ENCODE measurements around the gene TSHZ2. TPM values are rescaled to one million over a fixed set of nuclear protein-coding genes. Genes with fewer than 3 reads are reported as not detected.

Gene TSHZ2
- total and polyA plus RNA-seq, 11 donors, result 1.8 to 12.1 (median 3.7) TPM

DNA sequence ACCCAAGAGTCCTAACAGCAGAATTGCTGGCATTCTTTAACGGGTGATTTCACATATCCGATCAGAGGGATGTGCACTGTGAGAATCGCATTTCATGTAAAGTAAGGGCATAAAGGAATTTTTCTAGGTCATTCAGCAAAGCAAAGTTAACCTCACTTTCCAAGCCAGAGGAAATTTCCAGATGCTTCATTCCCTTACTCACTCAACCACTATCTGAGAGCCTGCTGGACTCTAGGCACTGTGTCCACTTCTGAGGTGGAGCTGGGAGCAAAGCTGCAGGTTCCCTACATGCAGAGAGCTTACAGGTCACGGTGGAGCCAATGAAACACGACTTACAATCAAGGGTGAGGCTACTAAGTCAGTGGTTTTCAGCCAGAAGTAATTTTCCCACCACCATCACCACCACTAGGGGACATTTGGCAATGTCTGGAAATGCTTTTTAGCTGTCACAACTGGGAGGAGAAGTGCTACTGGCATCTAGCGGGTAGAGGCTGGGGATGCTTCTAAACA is 34.5 kb upstream of the TSHZ2 start:
- Histone ChIP-seq H3K4me3 (no peak overlapping the region), H3K4me1 (no peaks in the 10 kb centered on the region), H3K27ac (no peak overlapping the region), H3K9me3 (no peaks in the 10 kb centered on the region), H3K36me3 (no peaks in the 10 kb centered on the region), H3K27me3 (no peaks in the 10 kb centered on the region)
- DNase-seq, result no peak
- intact Hi-C loops (cut with DNase I), result no loop called here
- WGBS, 4 donors, result 73 to 81% (median 75%) methylated on average over 6 of the region's 6 CpGs
- TF ChIP-seq, protein P1, sequence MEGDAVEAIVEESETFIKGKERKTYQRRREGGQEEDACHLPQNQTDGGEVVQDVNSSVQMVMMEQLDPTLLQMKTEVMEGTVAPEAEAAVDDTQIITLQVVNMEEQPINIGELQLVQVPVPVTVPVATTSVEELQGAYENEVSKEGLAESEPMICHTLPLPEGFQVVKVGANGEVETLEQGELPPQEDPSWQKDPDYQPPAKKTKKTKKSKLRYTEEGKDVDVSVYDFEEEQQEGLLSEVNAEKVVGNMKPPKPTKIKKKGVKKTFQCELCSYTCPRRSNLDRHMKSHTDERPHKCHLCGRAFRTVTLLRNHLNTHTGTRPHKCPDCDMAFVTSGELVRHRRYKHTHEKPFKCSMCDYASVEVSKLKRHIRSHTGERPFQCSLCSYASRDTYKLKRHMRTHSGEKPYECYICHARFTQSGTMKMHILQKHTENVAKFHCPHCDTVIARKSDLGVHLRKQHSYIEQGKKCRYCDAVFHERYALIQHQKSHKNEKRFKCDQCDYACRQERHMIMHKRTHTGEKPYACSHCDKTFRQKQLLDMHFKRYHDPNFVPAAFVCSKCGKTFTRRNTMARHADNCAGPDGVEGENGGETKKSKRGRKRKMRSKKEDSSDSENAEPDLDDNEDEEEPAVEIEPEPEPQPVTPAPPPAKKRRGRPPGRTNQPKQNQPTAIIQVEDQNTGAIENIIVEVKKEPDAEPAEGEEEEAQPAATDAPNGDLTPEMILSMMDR (IDR thresholded peaks at IDR 0.05), result no peak
- TF ChIP-seq POLR2A (IDR thresholded peaks at IDR 0.05), result no peak
- ATAC-seq, result no peak

- TF ChIP-seq POLR2A (IDR thresholded peaks at IDR 0.05), result no peak
- TF ChIP-seq, protein P1 (IDR thresholded peaks at IDR 0.05), result no peak
- no peak overlapping the region for H3K4me3 ChIP-seq
- DNase-seq (no peak), ATAC-seq (no peak)
- H3K27me3 ChIP-seq, result no peaks in the 10 kb centered on the region
- no peaks in the 10 kb centered on the region for H3K9me3 ChIP-seq
- H3K27ac ChIP-seq, result no peak overlapping the region
- intact Hi-C loops (cut with DNase I), result no loop called here
- 80 to 84% (median 83%) methylated on average over 4 of the region's 4 CpGs for WGBS, 4 donors
- H3K36me3 ChIP-seq, result no peaks in the 10 kb centered on the region
- no peaks in the 10 kb centered on the region for H3K4me1 ChIP-seq
Observed at GRCh38 chr20:52939141-52939540, 33.0 kb upstream of the TSHZ2 start.

DNA sequence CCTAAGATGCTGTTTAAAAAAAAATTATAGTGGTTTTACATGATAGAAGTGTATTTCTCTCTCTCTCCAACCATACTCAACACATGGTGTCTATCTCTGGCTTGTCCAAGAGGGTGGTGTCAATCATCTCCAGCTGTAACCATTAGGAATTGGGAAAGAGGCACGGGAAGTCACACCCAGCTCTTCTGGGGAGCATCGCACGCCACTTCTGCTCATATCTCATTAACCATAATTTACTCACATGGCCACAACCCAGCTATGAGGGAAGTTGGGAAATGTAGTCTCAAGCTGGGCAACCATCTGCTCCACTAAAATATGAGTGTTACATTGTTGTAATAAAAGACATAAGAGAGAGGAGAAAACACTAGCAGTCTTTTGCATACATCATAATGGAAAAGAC is 30.4 kb upstream of the TSHZ2 start:
- H3K4me1 ChIP-seq, result no peaks in the 10 kb centered on the region
- no peak overlapping the region for H3K27ac ChIP-seq
- intact Hi-C loops (cut with DNase I), result no loop called here
- DNase-seq (no peak), ATAC-seq (no peak)
- H3K4me3 ChIP-seq, result no peak overlapping the region
- WGBS, 4 donors, result 77 to 84% (median 78%) methylated on average over 3 of the region's 3 CpGs
- no peak for TF ChIP-seq POLR2A (IDR thresholded peaks at IDR 0.05)
- TF ChIP-seq, protein P1 (IDR thresholded peaks at IDR 0.05), result no peak
- no peaks in the 10 kb centered on the region for H3K27me3 ChIP-seq
- H3K36me3 ChIP-seq, result no peaks in the 10 kb centered on the region
- no peaks in the 10 kb centered on the region for H3K9me3 ChIP-seq

DNA sequence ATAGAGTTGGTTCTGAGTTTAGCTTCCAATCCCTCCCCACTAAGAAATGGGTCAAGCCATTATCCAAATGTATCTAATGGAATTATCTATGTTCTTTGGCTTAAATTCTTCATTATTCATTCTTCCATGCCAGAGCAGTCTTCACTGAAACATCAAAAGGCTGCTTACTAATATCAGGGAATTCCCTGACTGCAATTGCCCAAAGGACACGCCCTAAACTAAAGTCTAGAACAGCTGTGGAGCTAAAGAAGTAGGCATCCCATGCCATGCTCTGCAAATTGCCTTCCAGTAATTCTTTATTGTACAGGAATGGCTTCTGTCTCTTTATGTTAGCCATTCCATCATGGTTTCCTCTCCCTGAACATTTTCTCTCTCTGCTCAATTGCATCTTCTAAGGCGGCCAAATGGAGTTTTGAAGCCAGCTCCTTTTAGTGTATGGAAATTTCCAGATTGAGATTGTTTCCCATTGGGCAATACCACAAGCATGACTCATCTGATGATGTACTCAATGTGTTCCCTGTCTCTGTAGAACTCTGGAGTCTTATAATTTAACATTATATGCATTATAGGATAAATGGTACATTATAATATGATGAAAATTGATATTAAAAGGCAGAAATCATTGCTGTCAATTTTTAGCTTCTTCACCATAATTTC is 28.8 kb upstream of the TSHZ2 start:
- Histone ChIP-seq H3K4me3 (no peak overlapping the region), H3K4me1 (no peaks in the 10 kb centered on the region), H3K9me3 (peaks cover 0 to 2% (median 0%) of the 10 kb centered on the region in 12 donors), H3K27ac (no peak overlapping the region), H3K36me3 (no peaks in the 10 kb centered on the region), H3K27me3 (no peaks in the 10 kb centered on the region)
- ATAC-seq (no peak), DNase-seq (no peak)
- no peak for TF ChIP-seq POLR2A (IDR thresholded peaks at IDR 0.05)
- TF ChIP-seq, protein P1 (IDR thresholded peaks at IDR 0.05), result no peak
- WGBS, 4 donors, result 64 to 87% (median 74%) methylated on average over 2 of the region's 2 CpGs
- intact Hi-C loops (cut with DNase I), result no loop called here

Data from heart left ventricle (tissue), 16 donors.